Gastrocnemius medialis (tissue), 4 donors: ENCODE data around the gene BLVRB. TPM values are rescaled to one million over a fixed set of nuclear protein-coding genes. Genes with fewer than 3 reads are reported as not detected.

Experiments used
- ATAC-seq, 2 donors: fragments of 150-250 bp; one replicate each; pipeline ENCODE4 v1.9.1; 2016
- DNase-seq, 2 donors: peaks; one replicate each; pipeline ENCODE4 v3.0.0-alpha.2; 2019
- H3K27ac ChIP-seq, 4 donors: fragments of 200-600 bp; sonication (generic); 1 replicate in 1 of 4; 2 replicates in 3 of 4; pipeline ENCODE4 v1.5.1; 2016 to 2018; ENCODE audit warnings: mild to moderate bottlenecking in 2 of 4, moderate library complexity in 1 of 4
- H3K27me3 ChIP-seq, 3 donors: fragments of 200-600 bp; sonication (generic) in 2 of 3; 1 replicate in 1 of 3; 2 replicates in 2 of 3; pipeline versions ENCODE4 v1.5.1 to v1.6.0; 2016 to 2019; ENCODE audit warnings: mild to moderate bottlenecking in 1 of 3, moderate library complexity in 1 of 3
- H3K36me3 ChIP-seq, 2 donors: fragments of 200-600 bp; sonication (generic) in 1 of 2; one replicate each; pipeline ENCODE4 v1.5.1; 2017 to 2018
- H3K4me1 ChIP-seq, 2 donors: fragments of 200-600 bp; sonication (generic) in 1 of 2; one replicate each; pipeline ENCODE4 v1.5.1; 2016 to 2017; ENCODE audit warnings: mild to moderate bottlenecking in 2 of 2
- H3K4me3 ChIP-seq, 4 donors: fragments of 200-600 bp; sonication (generic) in 3 of 4; 1 replicate in 1 of 4; 2 replicates in 3 of 4; pipeline ENCODE4 v1.5.1; 2016 to 2019; ENCODE audit warnings: mild to moderate bottlenecking in 2 of 4
- H3K9me3 ChIP-seq, 3 donors: fragments of 200-600 bp; sonication (generic) in 2 of 3; 1 replicate in 1 of 3; 2 replicates in 2 of 3; pipeline ENCODE4 v1.5.1; 2016 to 2019
- CTCF ChIP-seq, 5 experiments: fragments of 450-650 bp in 3 of 5; fragments of 200-600 bp in 2 of 5; sonication (generic) in 2 of 5; IDR thresholded peaks in 4 of 5; conservative IDR thresholded peaks in 1 of 5; 1 replicate in 4 of 5; 2 replicates in 1 of 5; pipeline ENCODE4 v1.5.1; 2016 to 2019; ENCODE audit warnings: antibody characterized with exemption in 5 of 5, mild to moderate bottlenecking in 3 of 5, moderate library complexity in 3 of 5
- POLR2A ChIP-seq, 2 donors: fragments of 450-650 bp; IDR thresholded peaks; one replicate each; pipeline ENCODE4 v1.6.1; 2017; ENCODE audit warnings: antibody characterized with exemption in 2 of 2, mild to moderate bottlenecking in 2 of 2, moderate library complexity in 2 of 2
- in situ Hi-C, 4 donors: fragments of 200-750 bp; cut with MboI; loops; one replicate each; pipeline versions ENCODE4 v1.15.0 to v1.8.0; 2017; ENCODE audit warnings: low sequenced_read_pairs in 4 of 4
- intact Hi-C: fragments of 100-400 bp; cut with DNase I; formaldehyde crosslinking; loops from one replicate; pipeline ENCODE4 v1.15.1; 2023; ENCODE audit warnings: low total_unique reads
- total RNA-seq, 4 donors: library from RNA; depleted of rRNA; stranded (reverse); fragments of >200 nt; gene quantifications; one replicate each; pipeline versions ENCODE4 v1.1.0 to v1.2.3, GENCODE V29; 2016

Gene BLVRB
- total RNA-seq, 4 donors from 2014 or later = 254 to 679 (median 280) TPM

GRCh38 chr19:40413291-40413845, 52.2 kb downstream of the BLVRB start, which contains the start of gene PRX:
PRX (minus strand) TSS chr19:40413378; CDS start chr19:40407932, 5,446 bp downstream.
- no peaks in the 10 kb centered on the region for H3K27me3 ChIP-seq
- in situ Hi-C loops (loop anchor here in 1 of 4 donors (10.0 kb wide), 1 partner anchor 51 kb away; the partner anchor contains the start of genes BLVRB and SPTBN4), intact Hi-C loops (no loop called here)
- H3K36me3 ChIP-seq = no peaks in the 10 kb centered on the region
- ATAC-seq (no peak), DNase-seq (no peak)
- no peaks in the 10 kb centered on the region for H3K9me3 ChIP-seq
- H3K4me1 ChIP-seq = peaks cover 33 to 36% of the 10 kb centered on the region in 2 donors
- no peak within 1 kb of the TSS for H3K4me3 ChIP-seq
- TF ChIP-seq POLR2A (IDR thresholded peaks at IDR 0.05) (no peak), CTCF (IDR thresholded peaks at IDR 0.05 in 4 of 5, conservative IDR thresholded peaks at IDR 0.05 in 1 of 5) (no peak)
- peak within 1 kb of the TSS; percentile 90 to 100 (median 98) for H3K27ac ChIP-seq

GRCh38 chr19:40412866-40413265, 52.7 kb downstream of the BLVRB start:
- TF ChIP-seq POLR2A (IDR thresholded peaks at IDR 0.05) = no peak
- TF ChIP-seq CTCF (IDR thresholded peaks at IDR 0.05 in 4 of 5, conservative IDR thresholded peaks at IDR 0.05 in 1 of 5) = no peak
- no peaks in the 10 kb centered on the region for H3K27me3 ChIP-seq
- intact Hi-C loops = no loop called here
- no peak overlapping the region for H3K4me3 ChIP-seq
- H3K9me3 ChIP-seq = no peaks in the 10 kb centered on the region
- H3K36me3 ChIP-seq = no peaks in the 10 kb centered on the region
- peak overlapping the region; percentile 90 to 100 (median 98) for H3K27ac ChIP-seq
- ATAC-seq (no peak), DNase-seq (no peak)
- in situ Hi-C loops = loop anchor here in 1 of 4 donors (10.0 kb wide), 1 partner anchor 52 kb away; the partner anchor contains the start of genes BLVRB and SPTBN4
- H3K4me1 ChIP-seq = peaks cover 31 to 36% of the 10 kb centered on the region in 2 donors

- DNase-seq (peak; percentile 38 to 89), ATAC-seq (peak; percentile 60 to 73)
- Histone ChIP-seq H3K36me3 (no peaks in the 10 kb centered on the region), H3K27me3 (no peaks in the 10 kb centered on the region), H3K4me3 (peak overlapping the region in 2 of 4 donors; percentile 17 to 38), H3K9me3 (no peaks in the 10 kb centered on the region), H3K4me1 (peaks cover 23 to 29% of the 10 kb centered on the region in 2 donors), H3K27ac (peak overlapping the region; percentile 90 to 100 (median 98))
- in situ Hi-C loops (loop anchor here in 1 of 4 donors (10.0 kb wide), 1 partner anchor 53 kb away; the partner anchor contains the start of genes BLVRB and SPTBN4), intact Hi-C loops (no loop called here)
- TF ChIP-seq CTCF (IDR thresholded peaks at IDR 0.05 in 4 of 5, conservative IDR thresholded peaks at IDR 0.05 in 1 of 5) (no peak), POLR2A (IDR thresholded peaks at IDR 0.05) (no peak)
Observed at GRCh38 chr19:40411958-40412499, 53.5 kb downstream of the BLVRB start.

GRCh38 chr19:40411125-40411842, 54.3 kb downstream of the BLVRB start:
- peaks cover 23 to 29% of the 10 kb centered on the region in 2 donors for H3K4me1 ChIP-seq
- intact Hi-C loops = no loop called here
- DNase-seq = peak; percentile 71 to 93
- H3K27me3 ChIP-seq = no peaks in the 10 kb centered on the region
- peak; percentile 87 to 94 for ATAC-seq
- in situ Hi-C loops = loop anchor here in 1 of 4 donors (10.0 kb wide), 1 partner anchor 54 kb away; the partner anchor contains the start of genes BLVRB and SPTBN4
- H3K9me3 ChIP-seq = no peaks in the 10 kb centered on the region
- TF ChIP-seq POLR2A (IDR thresholded peaks at IDR 0.05) = peak; percentile 57 to 65
- no peak for TF ChIP-seq CTCF (IDR thresholded peaks at IDR 0.05 in 4 of 5, conservative IDR thresholded peaks at IDR 0.05 in 1 of 5)
- peak overlapping the region in 3 of 4 donors; percentile 17 to 38 (median 26) for H3K4me3 ChIP-seq
- peak overlapping the region; percentile 90 to 100 (median 98) for H3K27ac ChIP-seq
- H3K36me3 ChIP-seq = no peaks in the 10 kb centered on the region
